Hepatocyte (in vitro differentiated cells): ENCODE results near the gene KIAA1958.

Source experiments
- EZH2 ChIP-seq: fragments of 200-600 bp; sonication (generic); IDR thresholded peaks from 2 replicates; pipeline ENCODE4 v1.6.1; 2016; ENCODE audit warnings: antibody characterized with exemption, mild to moderate bottlenecking, borderline replicate concordance
- TF ChIP-seq, protein P1 (sequence below): fragments of 200-600 bp; sonication (generic); IDR thresholded peaks from 2 replicates; pipeline ENCODE4 v1.5.1; 2016; ENCODE audit warnings: antibody characterized with exemption, mild to moderate bottlenecking; ENCODE audit not compliant: poor library complexity

DNA sequence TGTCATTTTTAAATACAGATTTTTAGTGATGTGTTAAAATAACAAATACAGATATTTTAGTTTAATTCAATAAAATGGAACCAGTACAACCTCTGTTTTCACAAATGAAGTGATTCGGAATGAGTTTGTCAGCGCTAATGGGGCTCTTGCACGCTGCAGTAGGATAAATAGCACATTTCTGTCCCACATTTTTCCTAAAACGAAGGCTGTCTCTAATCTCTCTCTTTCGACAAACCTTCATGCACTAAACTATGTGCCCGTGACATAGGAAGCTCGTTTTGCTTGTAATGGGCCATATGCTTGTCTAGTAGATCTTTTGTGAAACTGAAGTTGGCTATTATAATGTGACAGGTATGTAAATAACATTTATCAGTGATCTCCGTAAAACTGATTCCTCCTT lies 130.7 kb downstream of the KIAA1958 start:
- TF ChIP-seq, protein P1, sequence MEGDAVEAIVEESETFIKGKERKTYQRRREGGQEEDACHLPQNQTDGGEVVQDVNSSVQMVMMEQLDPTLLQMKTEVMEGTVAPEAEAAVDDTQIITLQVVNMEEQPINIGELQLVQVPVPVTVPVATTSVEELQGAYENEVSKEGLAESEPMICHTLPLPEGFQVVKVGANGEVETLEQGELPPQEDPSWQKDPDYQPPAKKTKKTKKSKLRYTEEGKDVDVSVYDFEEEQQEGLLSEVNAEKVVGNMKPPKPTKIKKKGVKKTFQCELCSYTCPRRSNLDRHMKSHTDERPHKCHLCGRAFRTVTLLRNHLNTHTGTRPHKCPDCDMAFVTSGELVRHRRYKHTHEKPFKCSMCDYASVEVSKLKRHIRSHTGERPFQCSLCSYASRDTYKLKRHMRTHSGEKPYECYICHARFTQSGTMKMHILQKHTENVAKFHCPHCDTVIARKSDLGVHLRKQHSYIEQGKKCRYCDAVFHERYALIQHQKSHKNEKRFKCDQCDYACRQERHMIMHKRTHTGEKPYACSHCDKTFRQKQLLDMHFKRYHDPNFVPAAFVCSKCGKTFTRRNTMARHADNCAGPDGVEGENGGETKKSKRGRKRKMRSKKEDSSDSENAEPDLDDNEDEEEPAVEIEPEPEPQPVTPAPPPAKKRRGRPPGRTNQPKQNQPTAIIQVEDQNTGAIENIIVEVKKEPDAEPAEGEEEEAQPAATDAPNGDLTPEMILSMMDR = no peak
- no peak for TF ChIP-seq EZH2
